NCI-H128 (cell line): ENCODE data around the gene S100A7.
"Not testable (repeated sequence)": the region's sequence is repeated elsewhere in the genome, so short reads cannot be mapped to it uniquely, and the experiment has no call there.

ENCODE experiments used
- DNase-seq: peaks from one replicate; lab custom pipeline; 2025; ENCODE audit not compliant: unreplicated experiment; lab: John Stamatoyannopoulos, UW

S100A7 gene

GRCh38 chr1:153431928-153432327, 28.5 kb downstream of the S100A7 start:
- DNase-seq = no peak

- no peak for DNase-seq
These were observed 29.0 kb downstream of the S100A7 start for GRCh38 chr1:153431427-153431826.

- DNase-seq = no peak
These were observed 29.4 kb downstream of the S100A7 start for GRCh38 chr1:153431002-153431401.

- DNase-seq = no peak
These were observed 29.9 kb downstream of the S100A7 start for GRCh38 chr1:153430561-153430960.

- DNase-seq = no peak
These were observed 30.3 kb downstream of the S100A7 start for GRCh38 chr1:153430166-153430553.

GRCh38 chr1:153429266-153430165, 30.9 kb downstream of the S100A7 start:
- no peak for DNase-seq

GRCh38 chr1:153428791-153429190, 31.7 kb downstream of the S100A7 start:
- DNase-seq = no peak

- no peak for DNase-seq
These were observed 32.3 kb downstream of the S100A7 start for GRCh38 chr1:153428073-153428638.

- no peak for DNase-seq
These were observed 33.6 kb downstream of the S100A7 start for GRCh38 chr1:153426809-153427208.

GRCh38 chr1:153422450-153423068, 37.9 kb downstream of the S100A7 start:
- no peak for DNase-seq

GRCh38 chr1:153420306-153420705, 40.1 kb downstream of the S100A7 start:
- no peak for DNase-seq

GRCh38 chr1:153419436-153419793, 41.0 kb downstream of the S100A7 start:
- DNase-seq = not testable (repeated sequence)

GRCh38 chr1:153418758-153419435, 41.6 kb downstream of the S100A7 start:
- DNase-seq = not testable (repeated sequence)

- no peak for DNase-seq
These were observed 43.1 kb downstream of the S100A7 start for GRCh38 chr1:153417136-153417888.

GRCh38 chr1:153415850-153416570, 44.4 kb downstream of the S100A7 start, which contains the start of gene S100A7A:
S100A7A (plus strand) TSS chr1:153416520; CDS start chr1:153418083, 1,563 bp downstream.
- DNase-seq = no peak

GRCh38 chr1:153413961-153414360, 46.5 kb downstream of the S100A7 start:
- DNase-seq = not testable (repeated sequence)
